HG03159 (cell line): ENCODE data around the gene PCYOX1L.
A peak's percentile ranks its signal among the peaks of the same experiment; 100 is the strongest.

Source experiments
- ATAC-seq: cut with Tn5 transposase; IDR thresholded peaks from one replicate; pipeline ENCODE4 v1.9.1; 2021; ENCODE audit warnings: mild to moderate bottlenecking, moderate library complexity; ENCODE audit not compliant: unreplicated experiment

PCYOX1L gene

GRCh38 chr5:149333711-149334443 is 24.0 kb upstream of the PCYOX1L start:
- ATAC-seq = no peak

- no peak for ATAC-seq
These were observed 20.1 kb upstream of the PCYOX1L start for GRCh38 chr5:149337736-149338135.

GRCh38 chr5:149338364-149338763 is 19.5 kb upstream of the PCYOX1L start:
- no peak for ATAC-seq

- no peak for ATAC-seq
These were observed 16.9 kb upstream of the PCYOX1L start for GRCh38 chr5:149340920-149341319.

GRCh38 chr5:149341876-149342275 is 16.0 kb upstream of the PCYOX1L start:
- ATAC-seq = no peak

- no peak for ATAC-seq
These were observed 13.7 kb upstream of the PCYOX1L start for GRCh38 chr5:149344151-149344550.

- peak; percentile 98 for ATAC-seq
These were observed 12.5 kb upstream of the PCYOX1L start, which contains the start of gene GRPEL2 for GRCh38 chr5:149345147-149345891. Gene GRPEL2, plus strand, starts transcription at chr5:149345499. Its CDS starts 41 bp downstream, at chr5:149345540.

- peak; percentile 1 for ATAC-seq
These were observed 12.0 kb upstream of the PCYOX1L start for GRCh38 chr5:149345892-149346222.

GRCh38 chr5:149348518-149348917 is 9.3 kb upstream of the PCYOX1L start:
- ATAC-seq = no peak

GRCh38 chr5:149349382-149349781 is 8.5 kb upstream of the PCYOX1L start:
- ATAC-seq = no peak

- no peak for ATAC-seq
These were observed 5.7 kb upstream of the PCYOX1L start for GRCh38 chr5:149352169-149352568.

- no peak for ATAC-seq
These were observed 3.9 kb upstream of the PCYOX1L start for GRCh38 chr5:149353911-149354310.

GRCh38 chr5:149355688-149356087 is 2.2 kb upstream of the PCYOX1L start:
- ATAC-seq = no peak

- ATAC-seq = no peak
These were observed 1.5 kb upstream of the PCYOX1L start for GRCh38 chr5:149356391-149356790.

- ATAC-seq = peak; percentile 16
These were observed 427 bp downstream of the PCYOX1L start for GRCh38 chr5:149358294-149358651.

- ATAC-seq = no peak
These were observed 1.1 kb downstream of the PCYOX1L start for GRCh38 chr5:149358868-149359495.

- ATAC-seq = no peak
These were observed 2.4 kb downstream of the PCYOX1L start for GRCh38 chr5:149360272-149360671.

GRCh38 chr5:149362541-149362940 is 4.7 kb downstream of the PCYOX1L start:
- ATAC-seq = no peak

- no peak for ATAC-seq
These were observed 5.5 kb downstream of the PCYOX1L start for GRCh38 chr5:149363358-149363757.

GRCh38 chr5:149363936-149364335 is 6.1 kb downstream of the PCYOX1L start:
- ATAC-seq = no peak

- no peak for ATAC-seq
These were observed 6.9 kb downstream of the PCYOX1L start for GRCh38 chr5:149364719-149365118.

- no peak for ATAC-seq
These were observed 7.6 kb downstream of the PCYOX1L start for GRCh38 chr5:149365418-149365817.
